ENCODE results near the gene OR5B17. TPM values are rescaled to one million over a fixed set of nuclear protein-coding genes. Genes with fewer than 3 reads are reported as not detected.

OR5B17 gene
- total RNA-seq, result not detected in 2 replicates

GRCh38 chr11:58358969-58359368, at the start of gene OR5B17:
Gene OR5B17 (minus strand): TSS chr11:58359069. CDS start chr11:58359069, 0 bp downstream.

GRCh38 chr11:58406774-58407173, 47.9 kb upstream of the OR5B17 start, which contains the start of gene OR5B3:
Gene OR5B3 (minus strand): TSS chr11:58406874. CDS start chr11:58403409, 3,465 bp downstream.

Other genes starting within 250 kb of the OR5B17 start
- gene OR9I1, start 233.5 kb downstream of the OR5B17 start, total RNA-seq, result not detected in 2 replicates
- gene OR9Q2, start 170.0 kb downstream of the OR5B17 start, total RNA-seq, result not detected in 2 replicates
- gene OR1S2, start 154.9 kb downstream of the OR5B17 start, total RNA-seq, result not detected in 2 replicates
- gene OR1S1, start 146.3 kb downstream of the OR5B17 start, total RNA-seq, result not detected in 2 replicates
- not detected in 2 replicates for gene OR10Q1, start 130.2 kb downstream of the OR5B17 start, total RNA-seq
- not detected in 2 replicates for gene OR10W1, start 90.8 kb downstream of the OR5B17 start, total RNA-seq
- not detected in 2 replicates for gene OR5B3, start 47.8 kb upstream of the OR5B17 start, total RNA-seq
- gene OR5B2, start 69.1 kb upstream of the OR5B17 start, total RNA-seq, result not detected in 2 replicates
- gene OR5B12, start 83.2 kb upstream of the OR5B17 start, total RNA-seq, result not detected in 2 replicates
- not detected in 2 replicates for gene OR5B21, start 149.0 kb upstream of the OR5B17 start, total RNA-seq
- 11.0 and 15.1 TPM in 2 replicates for gene LPXN, start 216.8 kb upstream of the OR5B17 start, total RNA-seq
- 29.7 and 40.9 TPM in 2 replicates for gene ZFP91, start 220.0 kb upstream of the OR5B17 start, total RNA-seq

Data from myometrial cell (primary cell).